Measurements from ENCODE around the gene SIMC1. TPM values are rescaled to one million over a fixed set of nuclear protein-coding genes. Genes with fewer than 3 reads are reported as not detected.

Gene SIMC1
- total RNA-seq, 2 donors from 2014 or later = 10.4 to 21.8 TPM

DNA sequence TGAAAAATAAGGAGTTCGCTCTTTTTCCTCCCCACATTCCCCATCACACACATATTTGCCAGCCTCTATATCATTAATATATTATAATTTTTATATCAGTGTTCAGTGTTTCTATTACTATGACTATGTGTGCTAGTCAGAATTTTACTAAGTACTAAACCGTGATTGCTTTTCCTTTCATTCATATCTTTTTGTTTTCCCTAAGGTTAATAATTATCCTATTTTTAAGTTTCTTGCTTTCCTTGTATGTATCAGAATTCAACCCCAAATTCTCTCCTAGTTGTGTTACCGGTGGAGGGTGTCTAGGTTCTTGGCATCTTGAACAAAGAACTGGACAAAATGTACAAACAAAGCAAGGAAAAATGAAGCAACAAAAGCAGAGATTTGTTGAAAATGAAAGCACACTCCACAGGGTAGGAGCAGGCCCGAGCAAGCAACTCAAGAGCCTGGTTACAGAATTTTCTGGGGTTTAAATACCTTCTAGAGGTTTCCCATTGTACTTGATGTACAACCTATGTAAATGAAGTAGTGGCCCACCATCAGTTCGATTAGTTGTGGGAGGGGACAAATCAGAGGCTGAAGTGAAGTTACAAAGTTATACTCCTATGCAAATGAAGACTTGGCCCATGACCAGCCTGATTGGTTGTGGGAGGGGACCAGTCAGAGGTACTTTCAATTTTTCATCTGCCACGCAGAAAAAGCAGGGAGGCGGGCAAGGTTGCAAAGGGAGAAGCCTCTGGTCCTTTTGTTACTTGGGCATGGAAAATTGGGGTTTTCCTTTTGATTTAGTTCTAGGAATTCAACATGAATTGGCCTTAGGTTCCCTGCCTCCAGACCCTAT lies 79.5 kb downstream of the SIMC1 start:
- TF ChIP-seq POLR2A (IDR thresholded peaks at IDR 0.05) = no peak
- TF ChIP-seq, protein P1, sequence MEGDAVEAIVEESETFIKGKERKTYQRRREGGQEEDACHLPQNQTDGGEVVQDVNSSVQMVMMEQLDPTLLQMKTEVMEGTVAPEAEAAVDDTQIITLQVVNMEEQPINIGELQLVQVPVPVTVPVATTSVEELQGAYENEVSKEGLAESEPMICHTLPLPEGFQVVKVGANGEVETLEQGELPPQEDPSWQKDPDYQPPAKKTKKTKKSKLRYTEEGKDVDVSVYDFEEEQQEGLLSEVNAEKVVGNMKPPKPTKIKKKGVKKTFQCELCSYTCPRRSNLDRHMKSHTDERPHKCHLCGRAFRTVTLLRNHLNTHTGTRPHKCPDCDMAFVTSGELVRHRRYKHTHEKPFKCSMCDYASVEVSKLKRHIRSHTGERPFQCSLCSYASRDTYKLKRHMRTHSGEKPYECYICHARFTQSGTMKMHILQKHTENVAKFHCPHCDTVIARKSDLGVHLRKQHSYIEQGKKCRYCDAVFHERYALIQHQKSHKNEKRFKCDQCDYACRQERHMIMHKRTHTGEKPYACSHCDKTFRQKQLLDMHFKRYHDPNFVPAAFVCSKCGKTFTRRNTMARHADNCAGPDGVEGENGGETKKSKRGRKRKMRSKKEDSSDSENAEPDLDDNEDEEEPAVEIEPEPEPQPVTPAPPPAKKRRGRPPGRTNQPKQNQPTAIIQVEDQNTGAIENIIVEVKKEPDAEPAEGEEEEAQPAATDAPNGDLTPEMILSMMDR (IDR thresholded peaks at IDR 0.05) = no peak
- ATAC-seq (no peak), DNase-seq (no peak)
- H3K27ac ChIP-seq = no peak overlapping the region
- no peaks in the 10 kb centered on the region for H3K27me3 ChIP-seq
- no peaks in the 10 kb centered on the region for H3K4me1 ChIP-seq
- no peak overlapping the region for H3K4me3 ChIP-seq
- no peaks in the 10 kb centered on the region for H3K9me3 ChIP-seq
- 71% methylated on average over 7 of the region's 7 CpGs for WGBS, 2 donors
- H3K36me3 ChIP-seq (replicated peaks in 1 of 2; ENCODE audit: insufficient read depth in 1 of 2, low read depth in 2 of 2) = peaks cover 0 to 12% of the 10 kb centered on the region in 2 donors
- intact Hi-C loops (cut with DNase I) = no loop called here

DNA sequence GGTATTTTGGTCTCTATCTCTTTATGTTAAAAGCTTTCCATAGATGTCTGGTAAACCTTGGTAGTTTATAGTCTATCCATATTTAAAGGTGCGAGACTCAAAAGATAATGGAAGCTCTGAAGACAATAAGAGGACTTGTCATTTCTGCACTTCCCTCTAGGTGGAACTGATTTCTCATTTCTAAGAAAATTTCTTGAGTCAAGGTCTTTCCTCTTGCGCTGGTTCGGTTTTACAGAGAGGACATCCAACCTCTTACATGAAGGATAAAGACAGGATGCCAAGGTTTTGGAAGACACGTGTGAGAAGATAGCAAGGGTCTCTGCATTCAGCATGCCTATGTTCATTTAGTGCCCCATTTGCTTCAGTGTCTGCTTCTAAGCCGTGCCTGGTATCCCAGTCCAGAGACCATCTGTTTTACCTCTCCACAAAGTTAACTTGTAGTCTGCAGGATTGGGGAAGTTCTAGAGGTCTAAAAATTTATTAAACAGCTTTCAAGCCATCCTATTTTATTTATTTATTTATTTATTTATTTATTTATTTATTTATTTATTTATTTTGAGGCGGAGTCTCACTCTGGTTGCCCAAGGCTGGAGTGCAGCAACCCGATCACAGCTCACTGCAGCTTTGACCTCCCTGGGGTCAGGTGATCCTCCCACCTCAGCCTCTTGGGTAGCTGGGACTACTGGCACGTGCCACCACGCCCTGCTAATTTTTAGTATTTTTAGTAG lies 81.8 kb downstream of the SIMC1 start:
- intact Hi-C loops (cut with DNase I) = no loop called here
- Histone ChIP-seq H3K4me3 (no peak overlapping the region), H3K36me3 (replicated peaks in 1 of 2; ENCODE audit: insufficient read depth in 1 of 2, low read depth in 2 of 2) (peaks cover 0 to 16% of the 10 kb centered on the region in 2 donors), H3K27ac (no peak overlapping the region), H3K27me3 (no peaks in the 10 kb centered on the region), H3K4me1 (no peaks in the 10 kb centered on the region), H3K9me3 (no peaks in the 10 kb centered on the region)
- ATAC-seq = no peak
- no peak for DNase-seq
- 87 to 91% methylated on average over 9 of the region's 9 CpGs for WGBS, 2 donors
- TF ChIP-seq POLR2A (IDR thresholded peaks at IDR 0.05) = no peak
- TF ChIP-seq, protein P1 (IDR thresholded peaks at IDR 0.05) = no peak

- no peak overlapping the region for H3K27ac ChIP-seq
- DNase-seq = no peak
- no peak overlapping the region for H3K4me3 ChIP-seq
- H3K27me3 ChIP-seq = no peaks in the 10 kb centered on the region
- no peaks in the 10 kb centered on the region for H3K4me1 ChIP-seq
- TF ChIP-seq POLR2A (IDR thresholded peaks at IDR 0.05) = no peak
- TF ChIP-seq, protein P1 (IDR thresholded peaks at IDR 0.05) = no peak
- intact Hi-C loops (cut with DNase I) = no loop called here
- peaks cover 0 to 13% of the 10 kb centered on the region in 2 donors for H3K36me3 ChIP-seq (replicated peaks in 1 of 2; ENCODE audit: insufficient read depth in 1 of 2, low read depth in 2 of 2)
- 98 to 100% methylated on average over 3 of the region's 3 CpGs for WGBS, 2 donors
- no peak for ATAC-seq
- no peaks in the 10 kb centered on the region for H3K9me3 ChIP-seq
Observed at GRCh38 chr5:176320577-176320976, 82.4 kb downstream of the SIMC1 start.

GRCh38 chr5:176334031-176334770 lies 96.0 kb downstream of the SIMC1 start:
- Histone ChIP-seq H3K36me3 (replicated peaks in 1 of 2; ENCODE audit: insufficient read depth in 1 of 2, low read depth in 2 of 2) (peaks cover 0 to 2% of the 10 kb centered on the region in 2 donors), H3K4me1 (no peaks in the 10 kb centered on the region), H3K27me3 (no peaks in the 10 kb centered on the region), H3K9me3 (no peaks in the 10 kb centered on the region), H3K27ac (no peak overlapping the region), H3K4me3 (no peak overlapping the region)
- ATAC-seq (no peak), DNase-seq (no peak)
- intact Hi-C loops (cut with DNase I) = no loop called here
- TF ChIP-seq POLR2A (IDR thresholded peaks at IDR 0.05) = no peak
- TF ChIP-seq, protein P1 (IDR thresholded peaks at IDR 0.05) = no peak
